RPMI8226 (cell line): ENCODE results near the gene IMP3.
A peak's percentile ranks its signal among the peaks of the same experiment; 100 is the strongest.
"Not testable (repeated sequence)": the region's sequence is repeated elsewhere in the genome, so short reads cannot be mapped to it uniquely, and the experiment has no call there.

Experiments
- DNase-seq: peaks from one replicate; pipeline ENCODE4 v3.0.0-alpha.2; 2015

The IMP3 gene, protein sequence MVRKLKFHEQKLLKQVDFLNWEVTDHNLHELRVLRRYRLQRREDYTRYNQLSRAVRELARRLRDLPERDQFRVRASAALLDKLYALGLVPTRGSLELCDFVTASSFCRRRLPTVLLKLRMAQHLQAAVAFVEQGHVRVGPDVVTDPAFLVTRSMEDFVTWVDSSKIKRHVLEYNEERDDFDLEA

DNA sequence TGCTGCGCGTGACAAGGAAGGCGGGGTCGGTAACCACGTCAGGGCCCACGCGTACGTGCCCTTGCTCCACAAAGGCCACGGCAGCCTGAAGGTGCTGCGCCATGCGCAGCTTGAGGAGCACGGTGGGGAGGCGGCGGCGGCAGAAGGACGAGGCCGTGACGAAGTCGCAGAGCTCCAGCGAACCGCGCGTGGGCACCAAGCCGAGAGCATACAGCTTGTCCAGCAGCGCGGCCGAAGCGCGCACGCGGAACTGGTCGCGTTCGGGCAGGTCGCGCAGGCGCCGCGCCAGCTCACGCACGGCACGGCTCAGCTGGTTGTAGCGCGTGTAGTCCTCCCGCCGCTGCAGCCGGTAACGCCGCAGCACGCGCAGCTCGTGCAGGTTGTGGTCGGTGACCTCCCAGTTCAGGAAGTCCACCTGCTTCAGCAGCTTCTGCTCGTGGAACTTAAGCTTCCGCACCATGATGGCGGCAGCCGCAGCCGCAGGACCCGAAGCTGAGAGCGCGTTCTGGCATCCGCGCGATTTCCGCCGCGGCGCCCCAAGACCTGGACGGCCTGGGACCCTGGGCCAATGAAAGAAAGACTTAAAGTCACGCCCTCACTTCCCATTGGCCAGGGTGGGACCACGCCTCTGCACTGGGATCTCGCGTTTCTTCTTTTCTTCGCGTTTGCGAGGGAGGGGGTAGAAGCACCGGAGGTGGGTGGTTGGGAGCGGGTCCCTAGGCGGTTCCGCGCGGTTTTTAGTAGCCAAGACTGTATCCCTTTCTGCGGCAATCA lies at the start of gene IMP3:
TSS of gene IMP3 (minus strand) at position 516 of the 774 bp plus-strand sequence. CDS start at position 460, 56 bp downstream.
- DNase-seq: peak; percentile 100

DNA sequence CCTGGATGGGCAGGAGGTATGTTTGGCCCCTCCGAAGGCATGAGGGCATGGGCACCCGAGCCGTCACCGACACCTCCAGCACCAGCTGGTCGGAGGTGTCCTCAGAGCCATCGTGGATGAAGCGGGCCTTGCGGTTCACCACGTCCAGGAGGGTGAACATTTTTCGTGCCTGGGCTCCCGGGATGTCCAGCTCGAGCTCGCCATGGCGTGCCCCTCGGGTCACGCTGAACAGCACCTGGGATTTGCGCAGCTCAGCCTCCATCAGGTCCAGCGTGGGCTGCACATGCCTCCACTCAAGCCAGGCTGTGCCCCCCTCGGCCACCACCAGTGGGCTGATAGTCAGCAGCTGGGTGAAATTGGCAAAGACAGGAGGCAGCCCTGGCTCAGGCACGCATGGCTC lies 49.4 kb upstream of the IMP3 start:
- DNase-seq: not testable (repeated sequence)

DNA sequence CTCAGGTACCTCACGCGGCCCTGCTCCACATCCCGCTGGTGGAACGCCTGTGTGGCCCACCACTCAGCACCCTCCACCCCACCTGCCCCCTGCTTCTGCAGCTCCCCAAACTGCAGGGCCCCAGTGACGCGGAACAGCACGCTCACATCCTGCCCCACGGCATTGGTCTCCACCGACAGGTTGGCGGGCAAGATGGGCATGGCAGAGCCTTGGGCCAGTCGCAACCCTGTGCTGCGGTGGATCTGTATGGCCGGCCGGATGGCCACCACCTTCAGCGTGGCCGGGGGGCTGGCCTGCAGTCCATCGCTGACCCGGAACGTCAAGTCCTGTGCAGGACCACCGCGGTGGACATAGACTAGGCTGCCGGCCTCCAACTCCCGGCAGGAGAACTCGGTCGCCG lies 48.8 kb upstream of the IMP3 start:
- no peak for DNase-seq

DNA sequence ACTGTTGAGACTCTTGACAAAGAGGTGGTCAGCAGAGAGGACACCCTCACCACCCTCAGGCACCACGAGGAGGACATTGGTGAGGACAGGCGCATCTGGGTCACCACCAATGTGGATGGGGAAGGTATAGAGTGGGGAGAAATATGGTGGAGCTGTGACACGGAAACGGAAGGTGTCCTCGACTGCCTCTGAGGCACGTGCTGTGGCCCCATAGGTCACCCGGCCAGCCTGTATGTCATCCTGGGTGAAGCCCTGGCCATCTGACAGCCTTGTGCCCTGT lies 48.2 kb upstream of the IMP3 start:
- DNase-seq: no peak

DNA sequence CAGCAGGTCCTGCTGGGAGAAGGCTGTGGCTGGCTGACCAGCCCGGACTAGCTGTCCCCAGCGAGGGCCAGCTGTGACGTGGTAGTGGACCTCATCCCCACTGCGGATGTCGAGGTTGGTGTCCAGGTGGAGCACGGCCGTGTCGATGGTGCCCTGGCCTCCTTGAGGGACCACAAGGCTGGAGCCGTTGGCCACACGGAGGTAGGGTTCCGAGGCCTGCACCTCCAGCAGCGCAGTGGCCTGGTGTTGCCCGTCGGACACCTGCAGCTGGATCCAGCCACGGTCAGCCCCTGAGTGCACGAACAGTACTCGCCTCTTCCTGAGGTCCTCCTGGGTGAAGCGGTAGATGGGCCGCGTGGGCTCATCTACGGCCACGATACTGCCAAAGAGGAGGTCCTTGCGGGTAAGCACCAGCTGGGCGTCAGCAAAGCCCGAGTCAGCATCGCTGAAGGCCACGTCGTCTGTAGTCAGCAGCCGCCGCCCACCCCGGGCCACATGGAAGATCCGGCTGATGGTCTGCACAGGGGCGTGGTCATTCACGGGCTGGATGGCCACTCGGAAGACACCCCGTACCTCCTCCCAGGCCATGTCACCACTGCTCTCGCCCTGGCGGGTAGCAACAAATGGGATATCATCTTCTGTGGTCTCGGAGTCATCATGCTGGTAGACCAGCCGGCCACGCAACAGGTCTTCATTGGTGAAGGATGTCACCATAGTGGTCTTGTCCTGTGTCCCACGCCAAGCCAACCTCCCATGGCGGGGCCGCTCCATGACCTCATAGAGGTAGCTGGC lies 47.7 kb upstream of the IMP3 start:
- DNase-seq: no peak

DNA sequence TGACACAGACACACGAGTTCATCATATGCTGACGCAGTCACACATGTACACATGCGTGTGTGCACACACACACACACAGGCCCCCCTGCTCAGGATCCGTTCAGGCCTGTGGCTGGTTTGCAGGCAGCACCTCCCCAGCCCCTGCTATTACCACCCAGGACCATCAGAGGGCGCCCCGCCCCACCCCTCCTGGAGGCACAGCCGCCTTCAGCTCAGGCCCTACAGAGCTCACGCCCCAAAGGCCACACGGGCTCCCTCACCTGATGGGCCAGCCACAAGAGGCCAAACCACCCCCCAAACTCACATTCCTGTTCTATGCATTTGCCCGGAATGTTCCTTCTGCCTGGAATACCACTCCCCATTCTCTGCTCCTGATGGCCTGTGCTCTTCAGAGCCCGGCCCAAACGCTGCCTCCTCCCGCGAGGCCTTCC lies 46.2 kb upstream of the IMP3 start:
- peak; percentile 82 for DNase-seq

DNA sequence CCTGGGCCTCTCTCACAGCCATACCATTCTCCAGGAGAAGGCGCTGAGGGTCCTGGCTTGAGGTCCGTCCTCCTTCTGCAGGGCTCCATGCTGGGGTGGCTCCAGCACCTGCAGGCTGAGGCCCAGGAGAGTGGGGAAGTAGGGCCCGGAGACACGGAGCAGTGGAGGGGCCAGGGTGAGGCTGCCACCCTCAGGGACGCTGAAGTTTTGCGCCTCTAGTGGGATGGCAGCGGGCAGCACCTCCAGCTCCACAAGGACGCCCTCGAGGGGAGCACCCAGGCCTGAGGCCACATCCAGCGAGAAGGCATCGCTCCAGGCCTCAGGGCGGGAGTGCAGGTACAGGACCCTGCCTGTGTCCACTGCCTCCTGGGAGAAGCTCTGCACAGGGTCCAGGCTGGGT lies 45.2 kb upstream of the IMP3 start:
- DNase-seq: peak; percentile 49

DNA sequence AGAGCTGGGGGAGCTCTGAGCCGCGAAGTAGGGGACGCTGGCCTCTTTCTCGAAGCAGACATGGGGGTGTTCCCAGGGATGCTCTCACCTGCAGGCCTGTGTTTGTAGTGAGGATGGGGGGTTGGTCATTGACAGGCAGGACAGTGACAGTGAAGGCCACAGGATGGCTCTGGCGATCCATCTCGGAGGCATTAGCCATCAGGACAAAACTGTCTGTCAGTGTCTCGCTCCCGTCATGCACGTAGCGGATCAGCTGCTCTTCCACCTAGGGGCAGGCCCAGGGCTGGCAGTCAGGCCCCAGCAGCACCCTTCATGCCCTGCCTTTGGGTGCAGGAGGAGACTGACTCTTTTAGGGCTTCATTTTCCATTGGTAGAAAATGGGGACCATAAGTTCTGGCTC lies 44.6 kb upstream of the IMP3 start:
- no peak for DNase-seq

DNA sequence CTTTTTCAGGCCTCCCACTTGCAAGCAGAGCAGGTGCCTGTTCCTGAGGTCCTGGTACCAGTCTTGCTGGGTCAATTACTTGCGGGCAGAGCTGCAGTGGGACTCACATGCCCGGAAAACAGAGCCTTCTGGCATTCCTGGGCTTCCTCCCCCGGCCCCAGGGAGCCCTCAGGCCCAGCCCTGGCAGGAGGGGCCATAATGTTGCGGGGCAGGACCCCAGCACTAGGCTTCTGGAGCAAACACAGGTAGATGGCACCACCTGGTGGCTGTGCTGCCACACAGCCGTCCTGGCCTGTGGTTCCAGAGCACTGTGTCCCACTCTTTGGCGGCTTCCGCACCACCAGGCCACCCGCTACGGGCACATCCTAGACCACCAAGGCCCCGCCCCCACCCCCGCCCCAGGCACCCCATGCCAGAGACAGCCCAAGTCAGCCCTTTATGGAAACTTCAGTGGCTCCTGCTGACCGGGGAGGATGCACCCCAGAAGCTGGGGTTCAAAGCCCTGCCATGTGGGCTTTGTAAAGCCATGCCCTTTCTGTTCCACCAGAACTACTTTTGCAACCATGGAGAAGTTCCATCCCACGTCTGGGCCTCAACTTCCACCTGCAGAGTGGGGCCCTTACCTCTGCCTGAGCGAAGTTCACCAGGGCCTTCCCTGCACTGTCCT lies 43.8 kb upstream of the IMP3 start:
- peak; percentile 81 for DNase-seq

DNA sequence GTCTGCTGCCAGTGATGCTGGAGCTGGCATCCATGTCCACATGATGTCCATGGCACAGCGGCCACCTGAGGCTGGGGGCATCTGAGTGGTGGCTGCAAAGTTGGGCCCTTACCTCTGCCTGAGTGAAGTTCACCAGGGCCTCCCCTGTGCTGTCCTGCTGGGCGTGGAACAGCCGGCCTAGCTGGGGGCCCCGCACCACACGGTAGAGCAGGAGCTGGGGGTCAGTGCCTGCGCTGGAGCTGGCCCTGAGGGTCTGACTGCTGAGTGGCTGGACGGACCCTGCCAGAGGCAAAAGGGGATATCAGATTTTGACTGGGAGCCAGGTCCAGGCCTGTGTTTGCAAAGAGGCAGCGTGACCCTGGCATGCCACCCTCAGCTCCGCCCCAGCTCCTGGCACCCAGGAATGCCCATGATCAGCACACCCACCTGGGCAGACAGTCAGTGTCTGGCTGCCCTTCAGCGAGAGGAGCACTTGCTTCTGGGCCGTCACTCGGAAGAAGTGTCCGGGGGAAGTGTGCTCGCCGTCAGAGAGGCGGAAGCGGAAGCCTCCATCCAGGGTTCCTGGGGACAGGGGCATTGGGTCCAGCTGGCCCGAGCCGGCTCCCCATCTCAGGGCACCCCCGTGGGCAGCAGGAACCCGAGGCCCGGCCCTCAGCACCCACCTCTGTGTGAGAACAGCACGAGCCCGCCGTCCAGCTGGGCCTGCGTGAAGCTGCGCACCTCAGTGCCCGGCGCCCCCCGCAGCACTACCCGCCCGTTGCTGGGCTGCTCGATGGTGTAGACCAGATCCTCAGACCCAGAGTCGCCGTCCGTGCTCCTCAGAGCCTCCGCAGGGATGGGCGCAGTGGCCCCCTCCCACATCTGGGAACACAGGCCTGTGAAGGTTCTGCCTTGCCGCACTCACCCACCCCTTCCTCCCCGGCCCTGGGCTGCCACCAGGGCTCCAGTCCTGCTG lies 42.4 kb upstream of the IMP3 start:
- DNase-seq: no peak

DNA sequence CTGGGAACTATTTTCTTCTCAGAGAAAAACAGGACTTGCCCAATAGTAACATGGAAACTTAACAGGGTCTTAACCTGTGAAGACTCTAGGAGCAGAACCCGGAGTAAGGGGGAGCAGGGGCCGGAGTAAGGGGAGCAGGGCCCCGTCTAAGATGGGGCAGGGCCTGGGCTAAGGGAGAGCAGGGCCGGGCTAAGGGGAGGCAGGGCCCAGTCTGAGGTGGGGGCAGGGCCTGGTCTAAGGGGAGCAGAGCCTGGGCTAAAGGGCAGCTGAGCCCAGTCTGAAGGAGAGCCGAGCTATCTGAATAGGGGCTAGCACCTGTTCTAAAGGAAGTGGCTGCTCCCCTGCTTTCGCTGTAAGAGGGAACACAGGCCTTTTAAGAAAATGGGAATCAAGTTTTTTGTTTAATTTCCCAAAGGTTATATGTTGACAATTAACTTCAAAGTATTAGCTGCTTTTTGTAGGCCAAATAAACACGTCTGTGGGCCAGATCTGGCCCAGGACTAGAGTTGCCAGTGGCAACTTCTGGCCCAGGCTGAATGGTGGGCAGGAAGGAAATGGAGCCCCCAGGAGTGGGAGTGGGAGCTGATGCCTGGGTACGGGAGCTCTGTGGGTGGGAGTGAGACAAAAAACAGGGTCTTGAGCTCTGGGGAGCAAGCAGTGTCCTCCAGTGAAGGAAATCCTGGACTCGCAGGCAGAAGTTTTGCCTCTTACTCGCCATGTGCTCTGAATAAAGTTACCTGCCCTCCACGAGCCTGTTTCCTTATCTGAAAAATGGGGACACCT lies 40.2 kb upstream of the IMP3 start:
- DNase-seq: no peak

DNA sequence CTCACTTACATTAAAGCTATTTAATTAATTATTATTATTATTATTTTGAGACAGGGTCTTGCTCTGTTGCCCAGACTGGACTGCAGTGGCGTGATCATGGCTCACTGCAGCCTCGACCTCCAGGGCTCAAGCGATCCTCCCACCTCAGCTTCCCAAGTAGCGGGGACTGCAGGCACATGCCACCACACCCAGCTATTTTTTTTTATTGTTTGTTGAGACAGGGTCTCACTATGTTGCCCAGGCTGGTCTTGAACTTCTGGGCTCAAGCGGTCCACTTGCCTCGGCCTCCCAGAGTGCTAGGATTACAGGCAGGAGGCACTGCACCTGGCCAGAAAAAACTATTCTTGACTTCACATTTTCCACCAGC lies 38.3 kb upstream of the IMP3 start:
- DNase-seq: not testable (repeated sequence)

DNA sequence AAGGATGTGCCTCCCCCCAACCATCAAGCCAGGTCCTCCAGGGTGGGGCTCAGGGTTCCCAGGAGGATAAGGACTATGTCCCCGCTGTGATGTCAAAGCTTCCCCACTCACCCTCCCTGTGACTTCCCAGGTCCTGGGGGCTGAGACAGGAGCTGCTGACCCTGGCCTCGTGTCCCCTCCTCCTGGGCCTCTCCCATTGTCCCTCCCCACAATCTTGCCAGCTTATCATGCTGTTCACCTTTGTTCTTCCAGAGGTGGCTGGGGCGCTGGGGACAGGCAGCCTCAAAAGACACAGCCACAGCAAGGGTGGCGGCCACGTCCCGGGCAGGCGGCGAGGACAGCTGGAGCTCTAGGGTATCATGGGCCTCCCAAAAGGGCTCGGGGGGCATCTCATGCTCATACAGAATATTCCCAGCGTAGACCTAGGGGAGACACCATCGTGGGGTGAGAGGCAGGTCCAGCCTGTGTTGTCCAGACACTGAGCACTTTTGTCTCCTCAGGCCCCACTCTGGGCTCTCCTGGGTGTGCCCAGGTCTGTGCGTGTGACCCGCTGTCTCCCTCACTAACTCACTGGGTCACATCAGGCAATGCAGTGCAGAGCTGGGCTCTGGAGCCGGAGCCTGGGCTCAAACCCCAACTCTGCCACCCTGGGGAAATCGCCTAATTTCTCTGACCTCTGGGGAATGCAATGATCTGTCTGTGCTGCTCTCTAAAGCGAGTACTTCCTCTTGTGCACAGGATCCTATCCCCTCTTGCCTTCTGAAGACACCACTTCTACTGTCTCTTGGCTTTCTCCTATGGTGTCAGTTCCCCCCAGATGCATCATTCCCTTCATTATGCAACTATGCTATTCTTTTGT lies 37.7 kb upstream of the IMP3 start:
- no peak for DNase-seq

DNA sequence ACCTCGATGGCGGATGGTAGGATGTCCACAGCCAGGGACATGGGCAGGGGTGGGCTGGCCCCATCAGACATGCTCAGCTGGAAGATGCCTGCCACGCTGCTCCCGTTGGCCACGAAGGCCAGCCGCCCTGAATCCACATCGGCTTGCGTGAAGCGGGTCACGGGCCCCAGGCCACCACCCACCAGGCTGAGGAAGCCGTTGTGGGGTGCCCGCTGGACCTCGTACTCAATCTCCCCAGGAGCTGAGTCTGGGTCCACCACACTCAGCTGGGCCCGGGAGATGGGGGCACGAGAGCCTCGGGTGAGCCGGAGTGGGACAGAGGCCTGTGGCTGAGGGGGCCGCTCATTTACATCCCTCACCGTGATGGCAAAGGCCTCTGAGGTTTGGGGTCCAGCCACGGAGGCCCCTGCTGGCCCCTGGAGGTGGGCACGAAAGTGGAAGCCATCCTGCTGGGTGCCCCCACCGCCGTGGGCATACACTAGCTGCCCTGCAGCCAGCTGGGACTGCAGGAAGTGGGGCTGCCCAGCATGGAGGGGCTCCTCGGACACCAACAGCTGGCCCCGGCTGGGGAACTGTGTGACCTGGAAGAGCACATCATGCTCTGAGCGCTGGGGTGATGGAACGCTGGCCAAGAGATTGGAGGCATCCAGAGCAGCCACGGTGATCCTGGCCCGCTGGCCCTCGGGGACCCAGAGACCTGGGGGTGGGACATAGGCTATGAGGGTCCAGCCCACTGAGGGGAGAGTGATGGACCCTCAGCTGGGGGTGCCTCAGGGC lies 36.9 kb upstream of the IMP3 start:
- no peak for DNase-seq

DNA sequence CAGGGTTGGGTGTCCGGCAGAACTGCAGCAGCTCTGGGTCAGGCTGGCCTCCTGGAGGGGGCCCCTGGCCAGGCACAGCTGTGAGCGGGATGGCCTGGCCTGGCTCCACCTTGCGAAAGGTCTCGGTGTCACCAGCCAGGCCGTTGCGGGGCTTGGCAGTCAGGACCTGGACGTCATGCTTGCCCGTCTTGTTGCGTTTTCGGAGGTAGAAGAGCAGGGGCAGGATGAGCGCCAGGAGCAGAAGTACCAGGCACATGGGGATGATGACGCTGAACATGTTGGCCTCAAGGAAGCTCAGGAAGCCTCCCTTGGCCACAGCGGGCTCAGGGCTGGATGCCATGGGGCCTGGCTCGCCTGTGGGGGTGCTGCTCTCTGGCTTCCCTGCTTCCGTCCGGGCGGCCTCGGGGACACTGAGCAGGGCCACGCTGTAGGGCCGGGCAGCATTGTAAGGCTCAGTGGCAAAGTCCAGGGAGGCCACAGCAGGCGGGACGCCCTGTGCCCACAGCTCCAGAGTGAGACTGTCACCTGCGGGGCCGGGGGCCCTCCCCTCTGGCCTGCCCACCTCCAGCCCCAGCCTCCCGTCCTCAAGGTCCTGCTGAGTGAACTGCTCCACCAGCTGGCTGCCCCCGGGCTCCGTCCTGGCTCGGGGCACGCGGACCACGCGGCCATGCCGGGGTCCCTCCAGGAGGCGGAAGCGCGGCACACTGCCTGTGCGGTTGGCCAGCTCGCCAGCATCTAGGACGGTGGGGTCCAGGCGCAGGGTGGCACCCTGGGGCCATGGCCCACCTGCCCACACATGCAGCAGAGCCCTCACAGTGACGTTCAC lies 35.8 kb upstream of the IMP3 start:
- no peak for DNase-seq

DNA sequence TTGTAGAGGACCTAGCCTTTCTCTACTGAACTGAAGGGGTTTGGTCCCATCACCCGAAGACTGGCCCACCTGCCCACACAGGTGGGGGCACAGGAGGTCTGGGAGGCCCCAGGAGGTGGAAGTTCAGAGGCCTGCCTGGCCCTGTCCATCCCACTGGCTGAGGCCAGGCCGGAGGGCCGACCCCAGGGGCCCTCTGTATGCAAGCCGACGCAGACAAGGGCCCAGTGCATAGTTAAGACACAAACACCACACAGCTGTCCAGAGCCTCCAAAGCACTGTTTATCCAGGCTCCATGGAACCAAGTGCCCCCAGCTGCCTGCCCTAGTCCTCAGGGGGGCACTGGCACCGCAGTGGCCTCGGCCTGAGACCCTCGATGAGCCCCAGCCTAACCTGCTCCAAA lies 34.3 kb upstream of the IMP3 start:
- no peak for DNase-seq

DNA sequence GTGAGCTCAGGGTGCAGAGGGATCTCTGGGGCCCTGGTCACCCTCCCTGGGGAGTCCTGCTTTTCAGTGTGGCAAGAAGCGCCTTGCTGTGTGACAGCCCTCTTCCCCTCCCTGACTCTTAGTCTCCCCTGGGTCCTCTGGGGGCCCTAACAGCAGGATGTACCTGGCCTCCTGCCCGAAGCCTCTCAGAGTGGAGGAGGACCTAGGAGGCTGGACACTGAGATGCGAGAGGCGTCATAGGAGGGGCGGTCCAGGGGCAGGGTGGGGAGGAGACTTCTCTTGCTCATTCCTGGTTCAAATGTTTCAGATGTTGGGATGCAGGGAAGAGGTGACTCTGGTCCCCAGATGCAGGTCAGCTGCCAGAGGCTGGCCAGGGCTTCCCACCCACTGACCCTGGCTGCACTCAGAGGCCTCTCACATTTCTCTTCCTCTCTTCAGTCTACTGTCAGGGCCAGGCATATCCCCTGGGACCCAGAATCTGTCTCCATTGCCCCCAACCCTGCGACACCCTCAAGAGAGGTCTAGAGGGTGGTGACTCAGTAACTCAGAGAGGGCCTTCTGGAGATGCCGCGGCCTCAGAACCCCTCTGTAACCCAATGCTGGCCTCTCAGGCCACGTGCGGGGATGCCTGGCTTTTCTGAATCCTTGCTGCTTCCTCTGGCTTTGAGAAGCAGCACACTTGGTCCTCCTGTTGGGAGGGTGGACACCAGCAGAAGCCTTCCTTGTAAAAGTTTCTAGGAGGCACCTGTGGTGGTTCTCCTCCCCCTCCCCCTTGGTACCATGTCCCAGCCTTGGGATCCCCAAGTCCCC lies 33.6 kb upstream of the IMP3 start:
- no peak for DNase-seq
